OCI-LY3 (cell line): ENCODE data around the gene CSF2RB.

Experiments used
- H2AFZ ChIP-seq: fragments of 200-600, 300-600 bp; shearing (Covaris generic); 2 replicates; pipeline ENCODE4 v1.6.0; 2014; ENCODE audit warnings: antibody characterized with exemption, low read depth, low read length
- H3K27ac ChIP-seq: fragments of 200-600, 300-600 bp; sonication (generic); 2 replicates; pipeline ENCODE4 v1.5.1; 2014; ENCODE audit warnings: mild to moderate bottlenecking, low read length, moderate library complexity, mixed read lengths
- H3K27me3 ChIP-seq: fragments of 200-600, 300-600 bp; sonication (generic); 2 replicates; pipeline ENCODE4 v1.6.1; 2014; ENCODE audit warnings: low read depth, low read length, mixed read lengths
- H3K36me3 ChIP-seq: fragments of 200-600, 300-600 bp; sonication (generic); replicated peaks from 2 replicates; pipeline ENCODE3; 2014; ENCODE audit warnings: low read depth, low read length, mixed read lengths
- H3K4me1 ChIP-seq: fragments of 300-600, 200-600 bp; sonication (generic); 2 replicates; pipeline ENCODE4 v1.6.1; 2014; ENCODE audit warnings: low read length, mixed read lengths
- H3K4me2 ChIP-seq: fragments of 200-600, 300-600 bp; sonication (generic); 2 replicates; pipeline ENCODE4 v1.6.1; 2014; ENCODE audit warnings: low read length, mixed read lengths
- H3K4me3 ChIP-seq: fragments of 300-600, 200-600 bp; sonication (generic); 2 replicates; pipeline ENCODE4 v1.5.1; 2014; ENCODE audit warnings: antibody characterized with exemption, mild to moderate bottlenecking, low read length, moderate library complexity
- H3K79me2 ChIP-seq: fragments of 300-600, 200-600 bp; shearing (Covaris generic); 2 replicates; pipeline ENCODE4 v1.6.1; 2014; ENCODE audit warnings: mild to moderate bottlenecking, low read length, mixed read lengths
- H3K9ac ChIP-seq: fragments of 300-600, 200-600 bp; shearing (Covaris generic); 2 replicates; pipeline ENCODE4 v1.6.0; 2014; ENCODE audit warnings: mild to moderate bottlenecking, low read length, moderate library complexity
- H3K9me3 ChIP-seq: fragments of 200-600, 300-600 bp; shearing (Covaris generic); 2 replicates; pipeline ENCODE4 v1.6.1; 2014; ENCODE audit warnings: low read length, mixed read lengths; ENCODE audit not compliant: insufficient read depth
- H4K20me1 ChIP-seq: fragments of 200-600, 300-600 bp; sonication (generic); 2 replicates; pipeline ENCODE4 v1.6.1; 2016; ENCODE audit warnings: low read length, mixed read lengths; ENCODE audit not compliant: insufficient read depth
- CTCF ChIP-seq: fragments of 200-600, 300-600 bp; sonication (generic); IDR thresholded peaks from 2 replicates; pipeline ENCODE4 v1.5.1; 2014; ENCODE audit warnings: antibody characterized with exemption, low read length, low read depth
- EZH2phosphoT487 ChIP-seq: fragments of 200-600 bp; shearing (Covaris generic); IDR thresholded peaks from 2 replicates; pipeline ENCODE4 v1.6.1; 2018; ENCODE audit warnings: antibody characterized with exemption, mixed run types, low read depth

Gene CSF2RB

GRCh38 chr22:36963302-36963701 lies 49.9 kb downstream of the CSF2RB start:
- Histone ChIP-seq H3K9me3 (no peaks in the 10 kb centered on the region), H3K36me3 (no peaks in the 10 kb centered on the region), H2AFZ (no peak overlapping the region), H3K27me3 (peaks cover 31% of the 10 kb centered on the region), H3K4me2 (no peak overlapping the region), H3K4me3 (no peak overlapping the region), H3K4me1 (no peaks in the 10 kb centered on the region), H4K20me1 (no peaks in the 10 kb centered on the region), H3K9ac (no peak overlapping the region), H3K27ac (no peak overlapping the region), H3K79me2 (no peaks in the 10 kb centered on the region)
- TF ChIP-seq EZH2phosphoT487 (no peak), CTCF (no peak)

GRCh38 chr22:36964106-36964505 lies 50.7 kb downstream of the CSF2RB start:
- no peak overlapping the region for H3K4me2 ChIP-seq

GRCh38 chr22:36965696-36966095 lies 52.3 kb downstream of the CSF2RB start:
- H3K27me3 ChIP-seq, result peaks cover 15% of the 10 kb centered on the region
- no peaks in the 10 kb centered on the region for H4K20me1 ChIP-seq
- no peak overlapping the region for H3K27ac ChIP-seq
- TF ChIP-seq CTCF (no peak), EZH2phosphoT487 (no peak)
- H3K4me3 ChIP-seq, result no peak overlapping the region
- H2AFZ ChIP-seq, result peak overlapping the region; percentile 64; the same call in 1 of the 2 replicates
- H3K4me1 ChIP-seq, result no peaks in the 10 kb centered on the region
- H3K9me3 ChIP-seq, result no peaks in the 10 kb centered on the region
- H3K9ac ChIP-seq, result no peak overlapping the region
- H3K36me3 ChIP-seq, result no peaks in the 10 kb centered on the region
- H3K79me2 ChIP-seq, result no peaks in the 10 kb centered on the region
- no peak overlapping the region for H3K4me2 ChIP-seq

More at GRCh38 chr22:36964106-36964505, 50.7 kb downstream of the CSF2RB start:
- Histone ChIP-seq H3K79me2 (no peaks in the 10 kb centered on the region), H3K4me3 (no peak overlapping the region), H3K36me3 (no peaks in the 10 kb centered on the region), H2AFZ (no peak overlapping the region; the same call in 1 of the 2 replicates), H3K27ac (no peak overlapping the region), H3K27me3 (peaks cover 31% of the 10 kb centered on the region), H3K4me1 (no peaks in the 10 kb centered on the region), H4K20me1 (no peaks in the 10 kb centered on the region), H3K9ac (no peak overlapping the region), H3K9me3 (no peaks in the 10 kb centered on the region)
- TF ChIP-seq CTCF (no peak), EZH2phosphoT487 (no peak)

- TF ChIP-seq CTCF (no peak), EZH2phosphoT487 (no peak)
- Histone ChIP-seq H3K4me1 (no peaks in the 10 kb centered on the region), H3K79me2 (no peaks in the 10 kb centered on the region), H3K27ac (no peak overlapping the region), H3K4me3 (no peak overlapping the region), H3K27me3 (peaks cover 2% of the 10 kb centered on the region), H3K9me3 (no peaks in the 10 kb centered on the region), H2AFZ (no peak overlapping the region), H4K20me1 (no peaks in the 10 kb centered on the region), H3K9ac (no peak overlapping the region), H3K4me2 (no peak overlapping the region), H3K36me3 (no peaks in the 10 kb centered on the region)
Measured at GRCh38 chr22:36966851-36967540, 53.6 kb downstream of the CSF2RB start.
